ENCODE data around the gene AMPH.

The AMPH gene

GRCh38 chr7:38630720-38631673 lies at the start of gene AMPH:
Gene AMPH, minus strand, starts transcription at chr7:38631373. Its CDS starts 22 bp downstream, at chr7:38631351.
- DNase-seq, result peak in 6 of 14 donors; percentile 13 to 83 (median 36)

GRCh38 chr7:38679419-38679818 lies 48.2 kb upstream of the AMPH start:
- DNase-seq, result no peak

- DNase-seq, result no peak
These were observed 47.5 kb upstream of the AMPH start for GRCh38 chr7:38678698-38679054.

GRCh38 chr7:38677981-38678697 lies 47.0 kb upstream of the AMPH start:
- no peak for DNase-seq

- no peak for DNase-seq
These were observed 44.4 kb upstream of the AMPH start for GRCh38 chr7:38675494-38676106.

GRCh38 chr7:38674513-38674912 lies 43.3 kb upstream of the AMPH start:
- DNase-seq, result no peak

GRCh38 chr7:38673795-38674194 lies 42.6 kb upstream of the AMPH start:
- no peak for DNase-seq

- DNase-seq, result no peak
These were observed 41.0 kb upstream of the AMPH start for GRCh38 chr7:38671911-38672905.

GRCh38 chr7:38669965-38670520 lies 38.9 kb upstream of the AMPH start:
- no peak for DNase-seq

GRCh38 chr7:38664972-38665371 lies 33.8 kb upstream of the AMPH start:
- no peak for DNase-seq

- DNase-seq, result peak in 1 of 14 donors; percentile 11
These were observed 29.4 kb upstream of the AMPH start for GRCh38 chr7:38660427-38661099.

GRCh38 chr7:38659931-38660330 lies 28.8 kb upstream of the AMPH start:
- no peak for DNase-seq

GRCh38 chr7:38658921-38659320 lies 27.7 kb upstream of the AMPH start:
- no peak for DNase-seq

- DNase-seq, result no peak
These were observed 25.8 kb upstream of the AMPH start for GRCh38 chr7:38656968-38657367.

- DNase-seq, result no peak
These were observed 24.9 kb upstream of the AMPH start for GRCh38 chr7:38655833-38656774.

- no peak for DNase-seq
These were observed 6.8 kb upstream of the AMPH start for GRCh38 chr7:38637957-38638356.

GRCh38 chr7:38632411-38632810 lies 1.2 kb upstream of the AMPH start:
- no peak for DNase-seq

- peak in 1 of 14 donors; percentile 69 for DNase-seq
These were observed 1.3 kb downstream of the AMPH start for GRCh38 chr7:38629651-38630510.
